Activated CD4-positive, CD25-positive, alpha-beta regulatory T cell treated with anti-CD3 and anti-CD28 coated beads, Interleukin-2, amount 50 U/mL, for 24 hours (primary cell): ENCODE measurements around the gene COL4A5.
"Not testable (repeated sequence)": the region's sequence is repeated elsewhere in the genome, so short reads cannot be mapped to it uniquely, and the experiment has no call there.

Experiments used
- ATAC-seq, 2 donors: fragments of 150-1000 bp; cut with Tn5 transposase; one replicate each; pipeline ENCODE4 v1.10.0; 2021; ENCODE audit warnings: mild to moderate bottlenecking in 1 of 2, moderate library complexity in 1 of 2

Gene COL4A5

DNA sequence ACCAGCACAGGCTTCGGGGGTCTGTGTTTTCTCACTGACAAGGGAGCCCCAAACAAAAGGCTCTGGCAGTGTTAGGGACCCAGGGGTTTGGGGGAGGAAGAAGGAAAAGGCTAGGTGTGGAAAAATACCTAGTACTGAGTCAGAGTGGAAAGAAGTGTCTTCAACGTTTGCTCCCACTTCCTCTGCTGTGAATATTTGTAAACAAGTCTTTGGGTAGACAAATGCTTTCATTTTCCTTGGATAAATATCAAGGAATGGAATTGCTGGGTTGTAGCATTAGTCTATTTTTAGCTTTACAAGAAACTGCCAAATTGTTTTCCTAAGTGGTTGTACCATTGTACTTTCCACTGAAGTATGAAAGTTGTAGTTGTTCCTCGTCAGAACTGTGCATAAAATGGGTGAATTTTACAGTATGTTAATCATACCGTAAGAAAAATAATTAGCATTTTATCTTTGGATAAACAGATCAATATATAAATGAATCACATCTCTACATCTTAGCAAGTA, 17.4 kb downstream of the COL4A5 start:
- ATAC-seq, result no peak

DNA sequence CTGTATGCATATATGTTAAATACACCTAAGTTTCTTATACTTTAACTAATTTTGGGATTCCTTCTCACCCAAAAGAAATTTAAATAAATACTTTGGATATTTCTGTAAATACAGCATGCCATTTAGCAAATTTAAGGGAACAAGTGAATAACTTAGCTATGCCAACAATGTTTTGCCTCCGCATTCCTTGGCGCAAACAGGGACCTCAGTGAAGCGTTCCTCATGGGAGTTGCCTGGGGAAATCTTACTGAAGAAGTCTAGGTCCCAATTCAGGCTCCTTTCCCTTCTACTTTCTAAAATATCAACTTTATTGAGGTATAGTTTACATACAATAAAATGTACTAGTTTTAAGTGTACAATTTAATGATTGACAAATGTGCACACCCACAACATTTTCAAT, 25.0 kb downstream of the COL4A5 start:
- no peak for ATAC-seq

DNA sequence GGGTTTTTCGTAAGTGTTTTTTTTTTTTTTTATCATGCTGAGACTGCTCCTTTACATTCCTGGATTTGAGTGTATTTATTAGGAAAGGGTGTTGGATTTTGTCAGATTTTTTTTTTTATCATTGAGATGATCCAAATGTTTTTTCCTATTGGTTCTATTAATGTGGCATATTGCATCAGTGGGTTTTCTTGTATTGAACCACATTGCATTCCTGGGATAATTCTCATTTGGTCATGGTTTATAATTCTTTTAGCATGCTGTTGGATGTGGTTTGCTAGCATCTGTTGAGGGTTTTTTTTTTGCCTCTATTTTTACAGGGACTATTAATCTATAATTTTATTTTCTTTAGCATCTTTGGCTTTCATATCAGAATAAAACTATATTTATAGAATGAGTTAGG, 28.8 kb downstream of the COL4A5 start:
- no peak for ATAC-seq

DNA sequence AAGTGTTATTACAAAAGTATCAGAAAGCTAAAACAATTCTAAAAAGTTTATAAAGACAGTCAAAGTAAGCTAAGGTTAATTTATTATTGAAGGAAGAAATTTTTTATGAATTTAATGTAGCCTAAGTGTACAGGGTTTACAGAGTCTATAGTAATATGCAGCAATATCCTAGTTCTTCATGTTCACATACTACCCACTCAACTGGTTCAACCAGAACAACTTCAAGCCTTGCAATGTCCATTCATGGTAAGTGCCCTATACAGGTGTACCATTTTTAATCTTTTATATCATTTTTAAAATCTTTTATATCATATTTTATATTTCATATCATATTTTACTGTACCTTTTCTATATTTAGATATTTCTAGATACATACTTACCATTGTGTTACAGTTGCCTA, 34.3 kb downstream of the COL4A5 start:
- no peak for ATAC-seq

DNA sequence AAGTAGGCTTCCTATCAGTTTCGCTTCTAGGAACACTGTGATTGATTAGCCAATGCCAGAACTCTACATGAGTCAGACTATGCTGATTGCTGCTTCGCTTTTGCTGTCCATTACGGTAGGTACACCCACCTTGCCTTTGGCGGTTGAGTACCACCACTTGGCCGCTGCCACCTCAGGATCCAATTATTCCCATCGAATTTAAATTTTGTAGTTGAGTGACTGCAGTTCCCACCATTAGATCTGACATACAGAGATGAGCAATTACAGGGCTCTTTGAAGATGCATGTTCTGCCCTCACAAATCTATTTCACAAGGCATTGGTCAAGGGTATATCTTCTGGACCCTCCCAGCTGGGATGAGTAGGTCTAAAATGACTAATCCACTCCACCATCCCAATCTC, 41.9 kb downstream of the COL4A5 start:
- not testable (repeated sequence) for ATAC-seq

DNA sequence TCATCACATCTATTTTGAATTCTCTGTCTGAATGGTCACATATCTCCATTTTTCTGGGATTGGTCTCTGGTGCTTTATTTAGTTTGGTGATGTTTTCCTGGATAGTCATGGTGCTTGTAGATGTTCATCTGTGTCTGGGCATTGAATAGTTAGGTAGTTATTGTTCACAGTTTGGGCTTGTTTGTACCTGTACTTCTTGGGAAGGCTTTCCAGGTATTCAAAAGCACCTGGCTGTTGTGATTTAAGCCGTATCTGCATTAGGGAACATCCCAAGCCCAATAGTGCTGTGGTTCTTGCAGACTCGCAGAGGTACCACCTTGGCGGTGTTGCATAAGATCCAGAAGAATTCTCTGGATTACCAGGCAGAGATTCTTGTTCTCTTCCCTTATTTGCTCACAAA, 44.6 kb downstream of the COL4A5 start:
- no peak for ATAC-seq

DNA sequence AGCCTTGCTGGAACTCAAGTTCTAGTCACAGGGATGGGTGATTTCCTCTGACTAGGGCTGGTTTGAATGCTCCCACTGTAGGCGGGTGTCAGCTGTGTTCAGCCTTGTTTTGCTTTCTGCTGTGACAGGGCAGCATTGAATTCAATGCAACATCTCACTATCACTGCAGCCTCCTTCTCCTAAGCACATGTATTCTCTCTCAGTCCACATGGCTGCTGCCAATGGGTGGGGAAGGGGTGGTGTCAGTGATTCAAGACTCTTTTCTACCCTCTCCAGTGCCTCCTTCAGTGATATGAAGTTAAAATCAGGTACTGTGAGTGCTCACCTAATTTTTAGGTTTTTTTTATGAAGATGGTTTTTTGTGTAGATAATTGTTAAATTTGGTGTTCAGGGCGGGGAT, 46.3 kb downstream of the COL4A5 start:
- no peak for ATAC-seq

DNA sequence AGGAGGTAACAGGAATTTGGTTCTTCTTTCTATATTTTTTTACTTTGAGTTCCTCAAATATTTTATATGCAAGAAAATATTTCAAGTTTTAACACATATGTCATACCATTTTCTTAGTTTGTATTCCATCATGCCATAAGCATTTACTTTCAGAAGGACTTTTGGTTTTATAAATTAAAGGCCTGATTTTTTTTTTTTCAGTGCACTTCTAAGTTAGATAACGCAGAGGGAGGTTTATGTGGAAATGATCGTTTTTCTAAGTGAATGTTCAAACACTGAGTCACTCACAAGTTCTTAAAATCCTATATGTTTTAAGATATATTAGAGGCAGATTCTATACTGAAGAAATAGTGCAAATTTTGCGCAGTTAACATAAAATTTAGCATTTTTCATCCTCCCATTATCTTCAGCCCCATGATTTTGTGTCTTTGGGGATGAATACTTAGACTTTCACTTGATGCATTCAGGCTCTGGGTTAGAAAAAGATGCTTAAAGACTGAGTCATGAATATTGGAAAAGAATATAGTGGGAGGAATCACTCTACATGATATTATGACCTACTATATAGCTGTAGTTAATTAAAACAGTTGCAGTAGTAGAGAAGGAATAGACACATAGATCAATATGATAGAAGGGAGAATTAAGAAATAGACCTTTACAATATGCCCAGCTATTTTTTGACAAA, 54.9 kb downstream of the COL4A5 start:
- ATAC-seq, result no peak

DNA sequence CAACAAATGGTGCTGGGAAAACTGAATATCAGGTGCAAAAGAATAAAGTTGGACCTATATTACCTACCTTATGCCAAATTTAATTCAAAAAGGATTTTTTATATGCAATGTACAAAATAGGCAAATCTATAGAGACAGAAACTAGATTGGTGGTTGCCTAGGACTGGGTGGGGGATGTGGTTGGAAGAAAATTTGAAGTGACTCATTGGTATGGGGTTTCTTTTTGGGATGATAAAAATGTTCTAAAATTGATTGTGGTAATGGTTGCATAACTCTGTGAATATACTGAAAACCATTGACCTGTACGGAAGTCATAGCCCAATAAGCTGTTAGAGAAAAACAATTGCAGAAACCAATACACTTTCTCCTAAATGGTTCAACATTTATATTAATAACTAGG, 72.1 kb downstream of the COL4A5 start:
- no peak for ATAC-seq

DNA sequence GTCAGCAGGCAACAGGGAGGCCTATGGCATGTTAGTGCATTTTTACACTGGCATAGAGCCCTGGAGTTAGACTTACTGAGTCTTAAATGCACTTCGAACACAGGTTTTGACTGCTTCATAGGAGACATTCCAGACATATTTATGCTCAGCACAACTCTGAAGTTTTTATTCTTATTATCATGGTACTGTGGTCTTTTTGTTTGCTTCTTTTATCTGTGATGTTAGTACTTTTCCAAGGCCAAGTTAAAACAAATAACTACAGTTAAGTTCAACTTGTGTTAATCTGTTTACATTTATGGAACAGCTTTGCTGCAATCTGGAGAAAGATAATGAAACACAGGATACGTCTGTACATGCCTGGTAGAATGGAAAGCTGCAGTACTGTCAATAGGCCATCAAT, 76.5 kb downstream of the COL4A5 start:
- ATAC-seq, result no peak

DNA sequence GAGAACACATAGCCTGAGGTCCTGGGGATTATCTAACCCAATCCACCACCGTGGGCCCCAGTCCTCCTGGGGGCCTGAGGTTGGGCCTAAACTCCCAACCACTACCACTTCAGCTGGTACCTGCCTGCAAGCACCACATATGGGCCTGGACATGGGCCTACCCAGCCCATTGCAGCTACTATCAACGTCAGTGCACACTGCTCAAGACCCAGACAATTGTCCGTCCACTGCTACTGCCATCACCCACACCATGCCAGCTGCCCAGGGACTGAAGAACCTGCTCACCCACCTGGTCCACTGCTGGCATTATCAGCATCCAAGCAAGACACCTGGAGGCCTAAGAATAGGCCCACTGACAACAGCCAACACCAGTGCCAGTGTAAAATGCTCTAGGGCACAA, 88.1 kb downstream of the COL4A5 start:
- no peak for ATAC-seq

DNA sequence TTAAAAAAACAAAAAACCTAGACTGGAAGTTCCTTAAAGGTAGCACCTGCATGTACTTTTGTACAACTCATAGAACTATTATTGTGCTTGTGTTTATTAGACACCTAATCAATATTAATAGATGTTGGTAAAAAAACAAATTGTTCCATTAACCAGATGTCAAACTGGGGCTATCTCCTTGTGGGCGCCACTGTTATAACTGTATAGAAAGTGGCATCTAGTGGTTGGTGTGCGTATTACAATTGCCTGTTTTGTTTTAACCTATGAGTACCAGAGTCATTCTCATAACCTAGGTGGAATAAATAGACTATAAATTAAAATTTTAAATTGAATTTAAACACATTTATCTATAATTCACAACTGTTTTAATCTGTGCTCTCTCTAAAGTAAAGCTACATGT, 97.4 kb downstream of the COL4A5 start:
- ATAC-seq, result no peak

DNA sequence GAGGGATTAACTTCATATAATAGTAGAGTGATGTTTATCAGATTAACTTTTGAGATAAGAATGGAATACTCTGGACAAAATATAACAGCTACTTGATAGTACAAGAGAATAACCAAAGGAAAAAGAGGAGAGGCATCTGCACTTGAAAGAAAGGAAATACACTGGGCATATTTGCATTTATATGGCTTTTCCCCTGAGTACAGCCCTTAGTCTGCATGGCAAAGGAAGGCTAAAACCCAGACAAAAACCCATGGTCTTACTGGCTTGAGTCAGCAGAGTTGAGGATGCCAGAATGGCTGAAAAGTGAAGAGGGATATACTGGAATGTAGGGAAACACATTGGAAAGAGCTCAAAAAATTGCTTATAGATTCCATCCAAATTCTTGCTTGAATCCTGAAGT, 101.6 kb downstream of the COL4A5 start:
- ATAC-seq, result no peak

DNA sequence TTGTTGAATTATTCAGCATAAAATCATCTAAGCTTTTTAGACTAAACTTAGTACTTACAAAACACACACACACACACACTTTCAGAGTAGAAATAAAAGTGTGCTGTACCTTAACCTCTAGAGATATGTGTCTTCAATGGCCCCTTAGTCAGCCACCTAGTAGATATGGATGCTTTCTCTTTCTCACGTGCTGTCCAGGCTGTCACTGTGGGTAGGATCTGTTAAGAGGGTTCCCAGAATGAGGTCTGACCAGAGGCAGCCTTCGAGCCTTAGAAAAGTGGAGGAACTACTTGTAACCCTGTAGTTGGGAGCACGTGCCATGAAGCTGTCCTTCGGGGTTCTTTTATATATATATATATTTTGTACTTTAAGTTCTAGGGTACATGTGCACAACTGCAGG, 117.9 kb downstream of the COL4A5 start:
- no peak for ATAC-seq

DNA sequence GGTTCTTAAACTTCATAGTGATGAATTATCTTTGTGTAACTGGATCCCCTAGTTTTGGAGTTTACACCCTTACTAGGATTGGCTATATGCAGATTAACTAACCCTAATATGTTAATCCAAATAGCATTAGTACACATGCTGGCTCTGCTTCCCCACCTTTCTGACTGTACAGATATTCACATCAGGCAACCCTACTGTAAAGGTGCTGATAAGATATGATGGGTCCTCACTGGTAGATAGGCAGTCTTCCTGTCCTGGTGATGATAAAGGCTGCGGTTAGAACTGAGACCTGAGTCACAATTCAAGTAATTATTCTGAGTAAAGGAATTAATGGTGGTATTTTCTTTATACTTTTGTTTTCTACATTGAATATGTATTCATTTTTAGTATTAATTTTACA, 118.6 kb downstream of the COL4A5 start:
- ATAC-seq, result no peak

DNA sequence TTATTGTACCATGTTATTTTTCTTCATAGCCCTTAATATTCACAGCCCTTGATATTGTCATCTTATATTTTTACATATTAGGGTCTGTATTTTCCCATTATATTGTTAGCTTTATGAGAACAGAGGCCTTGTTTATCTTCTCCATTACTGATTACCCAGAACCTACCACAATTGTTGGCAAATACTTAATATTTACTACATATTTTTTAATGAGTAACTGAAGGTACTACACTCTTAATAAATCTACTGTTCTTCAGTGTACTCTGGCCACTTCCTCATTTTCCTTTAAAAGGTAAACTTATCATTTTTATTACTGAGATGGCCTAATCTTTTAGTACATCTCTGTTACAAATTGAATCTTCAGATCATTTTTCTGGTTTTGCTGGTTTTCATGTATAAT, 133.5 kb downstream of the COL4A5 start:
- no peak for ATAC-seq

DNA sequence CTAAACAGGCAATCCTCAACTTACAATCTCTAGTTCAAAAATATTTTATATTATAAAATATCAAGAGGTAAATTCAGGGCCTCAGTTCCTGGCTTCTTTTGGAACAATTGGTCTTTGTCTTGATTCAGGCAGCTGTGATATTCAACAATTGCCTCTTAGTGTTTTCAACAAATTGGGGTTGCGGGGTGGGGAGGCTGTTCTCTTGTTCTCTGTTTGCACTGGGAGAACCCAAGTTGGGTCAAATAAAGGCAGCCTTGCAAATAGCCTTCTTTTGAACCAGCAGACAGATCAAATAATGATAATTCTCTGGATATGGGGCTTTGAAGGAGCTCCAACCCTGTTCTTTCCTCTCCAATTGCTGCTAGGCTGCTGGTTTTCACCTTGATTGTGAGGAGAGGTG, 142.5 kb downstream of the COL4A5 start:
- no peak for ATAC-seq

DNA sequence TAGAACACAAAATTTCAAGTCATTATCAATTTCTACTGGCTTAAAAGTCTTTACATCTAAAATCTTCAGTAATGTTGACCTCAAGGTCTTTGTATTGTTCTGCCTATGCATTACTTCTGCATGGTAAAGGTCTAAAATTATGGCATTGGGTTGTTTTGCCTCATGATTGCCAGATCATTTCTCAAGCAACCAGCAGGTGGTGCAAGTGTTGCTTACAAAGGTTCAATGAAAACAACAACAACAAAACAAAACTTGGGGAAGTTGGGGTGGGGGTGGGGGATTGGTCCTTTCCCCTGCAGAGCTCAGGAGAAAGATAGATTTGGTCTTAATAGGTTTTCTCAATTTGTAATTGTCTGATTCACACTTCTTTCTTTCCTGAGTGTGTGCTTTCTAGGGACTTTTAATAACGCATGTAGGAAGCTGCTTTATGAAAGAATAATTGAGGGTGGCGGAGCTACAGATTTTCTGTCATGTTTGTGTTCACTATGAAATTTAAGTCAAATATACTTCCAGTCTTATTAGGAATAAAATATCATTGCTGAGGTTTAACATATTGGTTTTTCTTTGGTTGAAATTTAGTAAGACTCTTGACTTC, 145.1 kb downstream of the COL4A5 start:
- no peak for ATAC-seq

DNA sequence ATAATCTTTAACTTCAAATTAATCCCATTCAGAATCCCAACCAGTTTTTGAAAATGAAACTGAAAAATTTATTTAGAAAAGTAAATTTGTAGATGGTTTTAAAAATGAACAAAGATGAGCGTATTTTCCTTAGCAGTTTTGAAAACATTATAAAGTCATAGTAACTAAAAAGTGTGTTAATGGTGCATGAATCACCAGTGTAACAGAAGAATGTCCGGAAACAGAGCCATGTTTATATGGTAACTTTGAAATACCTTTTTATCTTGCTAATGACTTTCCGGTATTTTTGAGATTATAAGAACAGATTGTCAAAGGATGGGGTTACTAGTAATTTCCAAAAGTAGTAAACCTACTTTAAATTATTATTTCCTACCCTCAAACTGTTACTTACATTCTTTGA, 150.9 kb downstream of the COL4A5 start:
- ATAC-seq, result no peak

DNA sequence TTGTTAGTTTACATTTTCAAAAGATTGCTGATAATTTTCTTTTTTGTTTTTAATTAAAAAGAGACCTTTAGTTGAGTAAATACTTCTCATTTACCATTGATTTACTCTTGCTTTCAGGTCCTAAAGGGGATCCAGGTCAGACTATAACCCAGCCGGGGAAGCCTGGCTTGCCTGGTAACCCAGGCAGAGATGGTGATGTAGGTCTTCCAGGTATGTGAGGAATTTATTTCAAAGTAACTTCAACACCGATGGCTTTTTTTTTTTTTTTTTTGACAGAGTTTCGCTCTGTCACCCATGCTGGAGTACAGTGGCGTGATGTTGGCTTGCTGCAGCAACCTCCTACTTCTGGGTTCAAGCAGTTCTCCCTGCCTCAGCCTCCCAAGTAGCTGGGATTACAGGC, 161.6 kb downstream of the COL4A5 start:
- no peak for ATAC-seq

DNA sequence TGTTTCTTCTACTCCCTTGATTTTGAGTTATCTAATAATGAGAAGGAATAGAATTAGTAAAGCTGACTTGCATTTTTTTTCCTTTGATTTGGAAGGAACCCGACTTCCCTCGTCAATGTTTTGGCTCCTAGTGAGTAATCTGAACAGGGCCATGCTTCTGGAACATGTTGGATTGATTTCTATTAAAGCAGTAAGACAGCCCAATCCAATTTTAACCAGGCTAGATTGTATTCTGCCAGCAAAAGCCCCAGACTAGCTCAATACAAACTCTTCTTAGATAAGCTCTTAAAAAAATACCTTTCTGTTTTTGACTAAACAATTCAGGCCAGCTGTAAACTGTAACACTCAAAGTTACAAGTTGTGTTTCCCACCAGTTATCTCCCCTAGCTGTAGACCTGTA, 170.5 kb downstream of the COL4A5 start:
- no peak for ATAC-seq

DNA sequence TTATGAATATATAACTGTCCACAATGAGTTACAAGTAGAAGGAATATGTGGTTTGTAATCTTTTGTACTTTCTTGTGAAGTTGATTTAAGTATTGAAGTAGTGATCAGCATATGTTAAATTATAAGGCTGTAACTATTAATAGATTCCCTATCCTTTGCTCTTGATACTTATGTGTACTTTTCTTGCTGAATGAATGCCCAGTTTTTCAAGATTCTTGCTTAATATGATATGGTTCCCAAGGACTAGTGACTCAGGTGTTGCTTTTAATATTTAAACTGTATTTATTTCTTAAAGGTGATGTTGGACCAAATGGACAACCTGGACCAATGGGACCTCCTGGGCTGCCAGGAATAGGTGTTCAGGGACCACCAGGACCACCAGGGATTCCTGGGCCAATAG, 175.0 kb downstream of the COL4A5 start:
- ATAC-seq, result no peak

DNA sequence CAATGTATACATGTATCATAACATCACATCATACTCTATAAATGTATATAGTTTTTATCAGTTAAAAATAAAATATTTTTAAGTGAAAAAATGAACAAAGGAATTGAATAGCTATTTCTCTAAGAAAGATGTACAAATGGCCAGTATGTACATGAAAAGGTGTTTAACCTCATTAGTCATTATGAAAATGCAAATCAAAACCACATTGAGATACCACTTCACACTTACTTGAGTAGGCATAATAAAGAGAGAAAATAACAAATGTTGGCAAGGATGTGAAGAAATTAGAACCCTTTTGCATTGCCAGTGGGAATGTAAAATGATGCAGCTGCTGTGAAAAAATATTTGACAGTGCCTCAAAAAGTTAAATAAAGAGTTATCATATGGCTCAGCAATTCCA, 201.2 kb downstream of the COL4A5 start:
- ATAC-seq, result no peak

DNA sequence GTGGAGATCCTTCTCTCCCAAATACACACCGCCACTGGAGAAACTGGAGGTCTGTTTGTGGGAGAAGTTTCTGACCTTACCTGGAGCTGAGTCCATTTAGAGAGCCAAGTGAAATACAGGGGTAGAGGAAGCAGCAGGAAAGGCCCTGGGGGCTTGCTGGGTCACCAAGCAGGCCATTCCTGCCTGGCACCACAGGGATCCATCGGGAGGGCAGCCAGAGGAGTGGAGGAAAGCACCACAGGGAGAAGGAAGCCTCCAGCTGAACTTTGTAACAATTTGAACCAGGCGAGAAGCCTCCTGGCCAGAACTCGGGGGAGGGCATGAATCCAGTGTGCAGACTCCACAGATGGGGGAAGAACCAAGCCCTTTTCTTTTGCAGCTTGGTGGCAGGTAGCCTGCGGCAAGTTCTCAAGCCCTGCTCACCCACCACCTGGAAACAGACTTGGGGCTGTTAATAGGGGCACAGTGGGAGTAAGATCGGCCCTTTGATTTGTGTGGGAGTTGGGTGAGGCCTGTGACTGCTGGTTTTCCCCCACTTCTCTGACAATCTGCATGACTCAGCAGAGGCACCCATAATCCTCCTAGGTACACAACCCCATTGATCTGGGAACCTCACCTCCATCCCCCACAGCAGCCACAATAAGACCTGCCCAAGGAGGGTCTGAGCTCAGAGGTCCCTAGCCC, 202.1 kb downstream of the COL4A5 start:
- ATAC-seq, result no peak

DNA sequence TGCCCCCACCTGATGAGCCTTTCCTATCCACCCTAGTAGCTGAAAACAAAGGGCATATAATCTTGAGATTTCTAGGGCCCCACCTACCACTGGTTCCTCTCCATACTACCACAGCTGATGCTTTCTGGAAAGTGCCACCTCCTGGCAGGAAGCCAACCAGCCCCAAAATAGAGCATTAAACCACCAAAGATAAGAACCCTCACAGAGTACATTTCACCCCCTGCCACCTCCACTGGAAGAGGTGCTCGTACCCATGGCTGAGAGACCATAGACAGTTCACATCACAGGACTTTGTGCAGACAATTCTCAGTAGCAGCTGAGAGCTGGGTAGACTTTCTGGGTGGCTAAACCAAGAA, 202.6 kb downstream of the COL4A5 start:
- no peak for ATAC-seq
